HL-60 (cell line): ENCODE results near the gene PRMT5.
A peak's percentile ranks its signal among the peaks of the same experiment; 100 is the strongest.

Source experiments
- CTCF ChIP-seq: IDR thresholded peaks from one replicate; pipeline ENCODE4 v1.5.1; 2011; ENCODE audit warnings: low read length, control low read depth, inconsistent platforms; ENCODE audit not compliant: insufficient read depth
- GABPA ChIP-seq: IDR thresholded peaks from 2 replicates; pipeline ENCODE4 v1.6.1; 2012; ENCODE audit warnings: low read depth
- POLR2AphosphoS5 ChIP-seq: IDR thresholded peaks from 2 replicates; pipeline ENCODE4 v1.6.1; 2012; ENCODE audit warnings: low read depth
- REST ChIP-seq: IDR thresholded peaks from 2 replicates; pipeline ENCODE4 v1.6.1; 2012; ENCODE audit warnings: low read depth; ENCODE audit not compliant: insufficient replicate concordance
- SPI1 ChIP-seq: IDR thresholded peaks from 2 replicates; pipeline ENCODE4 v1.6.1; 2012; ENCODE audit warnings: low read depth, mild to moderate bottlenecking, borderline replicate concordance

DNA sequence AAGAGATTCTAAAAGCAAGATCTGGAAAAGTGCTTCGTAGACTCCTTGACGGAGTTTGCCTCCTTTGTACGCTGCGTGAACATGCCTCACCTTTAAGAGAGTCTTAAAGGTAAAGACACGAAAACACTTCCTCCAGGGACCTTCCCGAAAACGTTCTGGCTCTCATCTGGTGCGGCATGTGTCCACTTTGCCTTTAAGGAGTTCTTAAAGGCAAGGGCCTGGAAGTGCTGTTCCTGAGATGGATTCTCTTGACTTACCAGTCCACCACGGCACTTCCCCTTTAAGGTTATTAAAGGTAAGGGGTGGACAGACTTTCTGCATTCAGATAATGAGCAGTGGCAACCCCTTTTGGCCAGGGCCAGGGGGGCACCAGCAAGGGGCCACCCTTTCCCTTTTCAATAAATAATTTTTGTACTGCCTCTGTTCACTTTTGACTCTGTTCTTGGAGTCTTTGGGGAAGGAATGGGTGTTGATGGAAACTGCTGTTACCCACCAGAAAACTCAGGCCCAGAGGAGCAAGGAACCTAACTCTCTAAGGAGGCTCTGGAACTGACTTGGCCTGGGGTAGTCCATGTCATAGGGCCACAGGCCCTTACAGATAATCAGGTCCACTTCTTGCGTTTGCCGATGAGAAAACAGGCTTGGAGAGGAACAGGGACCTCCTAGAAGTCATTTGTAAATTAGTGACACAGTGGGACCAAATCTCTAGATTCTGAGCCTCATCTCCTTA lies 41.8 kb downstream of the PRMT5 start:
- no peak for TF ChIP-seq CTCF
- peak; percentile 76 for TF ChIP-seq SPI1
- no peak for TF ChIP-seq POLR2AphosphoS5
- no peak for TF ChIP-seq REST
- TF ChIP-seq GABPA: no peak
